Measurements from ENCODE around the gene CAPZB. TPM values are rescaled to one million over a fixed set of nuclear protein-coding genes. Genes with fewer than 3 reads are reported as not detected.

Gene CAPZB
- total and polyA plus RNA-seq, 7 donors: 128 to 454 (median 214) TPM

DNA sequence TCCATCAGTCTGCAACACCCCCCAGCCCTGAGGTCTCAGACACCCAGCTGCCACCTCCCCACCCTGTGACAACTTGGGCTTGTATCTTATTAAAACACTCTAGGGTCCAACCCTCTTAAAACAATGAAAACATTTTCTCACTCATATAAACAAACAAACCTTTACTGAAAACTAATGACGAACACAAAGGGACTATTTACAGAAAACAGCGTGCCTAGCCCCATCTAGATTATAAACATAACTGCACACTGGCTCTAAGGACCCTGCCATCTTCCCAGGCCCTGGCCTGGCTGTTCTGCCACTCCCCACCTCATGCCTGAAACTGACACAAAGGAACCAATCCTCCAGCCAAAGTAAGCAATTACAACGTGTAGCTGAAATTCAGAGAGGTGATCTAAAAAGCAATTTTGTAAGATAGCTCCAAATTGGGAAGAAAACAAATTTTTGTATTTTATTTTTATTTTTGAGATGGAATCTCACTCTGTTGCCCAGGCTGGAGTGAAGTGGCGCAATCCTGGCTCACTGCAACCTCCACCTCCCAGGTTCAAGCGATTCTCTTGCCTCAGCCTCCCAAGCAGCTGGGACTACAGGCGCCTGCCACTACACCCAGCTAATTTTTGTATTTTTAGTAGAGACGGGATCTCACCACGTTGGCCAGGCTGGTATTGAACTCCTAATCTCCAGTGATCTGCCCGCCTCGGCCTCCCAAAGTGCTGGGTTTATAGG lies 40.9 kb downstream of the CAPZB start:
- WGBS, 2 donors: 71 to 77% methylated on average over 10 of the region's 10 CpGs
- intact Hi-C loops (cut with DNase I): no loop called here

DNA sequence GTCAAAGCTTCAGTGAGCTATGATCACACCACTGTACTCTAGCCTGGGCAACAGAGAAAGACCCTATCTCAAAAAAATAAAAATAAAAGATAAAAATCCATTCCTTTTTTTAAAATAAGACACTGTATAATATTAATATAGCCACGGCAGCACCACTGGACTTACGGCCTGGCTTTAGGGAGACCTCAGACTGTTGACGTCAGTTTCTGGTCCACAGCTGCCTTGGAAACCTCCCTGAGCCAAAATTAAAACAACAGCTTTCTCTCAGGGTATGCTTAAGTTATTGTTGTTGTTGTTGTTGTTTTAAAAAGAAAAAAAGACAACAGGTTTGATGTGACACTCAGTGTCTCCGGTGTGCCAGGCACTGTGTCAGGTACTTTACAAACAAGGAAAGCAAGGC lies 42.0 kb downstream of the CAPZB start:
- no peak for DNase-seq
- intact Hi-C loops (cut with DNase I): no loop called here
- no peak overlapping the region for H3K4me3 ChIP-seq
- H3K9me3 ChIP-seq: no peaks in the 10 kb centered on the region
- H3K27me3 ChIP-seq: no peaks in the 10 kb centered on the region
- TF ChIP-seq, protein P1, sequence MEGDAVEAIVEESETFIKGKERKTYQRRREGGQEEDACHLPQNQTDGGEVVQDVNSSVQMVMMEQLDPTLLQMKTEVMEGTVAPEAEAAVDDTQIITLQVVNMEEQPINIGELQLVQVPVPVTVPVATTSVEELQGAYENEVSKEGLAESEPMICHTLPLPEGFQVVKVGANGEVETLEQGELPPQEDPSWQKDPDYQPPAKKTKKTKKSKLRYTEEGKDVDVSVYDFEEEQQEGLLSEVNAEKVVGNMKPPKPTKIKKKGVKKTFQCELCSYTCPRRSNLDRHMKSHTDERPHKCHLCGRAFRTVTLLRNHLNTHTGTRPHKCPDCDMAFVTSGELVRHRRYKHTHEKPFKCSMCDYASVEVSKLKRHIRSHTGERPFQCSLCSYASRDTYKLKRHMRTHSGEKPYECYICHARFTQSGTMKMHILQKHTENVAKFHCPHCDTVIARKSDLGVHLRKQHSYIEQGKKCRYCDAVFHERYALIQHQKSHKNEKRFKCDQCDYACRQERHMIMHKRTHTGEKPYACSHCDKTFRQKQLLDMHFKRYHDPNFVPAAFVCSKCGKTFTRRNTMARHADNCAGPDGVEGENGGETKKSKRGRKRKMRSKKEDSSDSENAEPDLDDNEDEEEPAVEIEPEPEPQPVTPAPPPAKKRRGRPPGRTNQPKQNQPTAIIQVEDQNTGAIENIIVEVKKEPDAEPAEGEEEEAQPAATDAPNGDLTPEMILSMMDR (IDR thresholded peaks at IDR 0.05): no peak
- TF ChIP-seq POLR2AphosphoS5 (IDR thresholded peaks at IDR 0.05) (no peak), POLR2A (IDR thresholded peaks at IDR 0.05) (no peak), EP300 (IDR thresholded peaks at IDR 0.05) (no peak)
- H3K36me3 ChIP-seq: no peaks in the 10 kb centered on the region
- peaks cover 0 to 100% (median 97%) of the 10 kb centered on the region in 4 donors for H3K4me1 ChIP-seq
- H3K27ac ChIP-seq: peak overlapping the region; percentile 85 to 98 (median 91)
- WGBS, 2 donors: 83 to 87% methylated on average over 4 of the region's 4 CpGs

More for the DNA sequence above, 40.9 kb downstream of the CAPZB start:
- Histone ChIP-seq H3K4me1 (peaks cover 0 to 100% (median 97%) of the 10 kb centered on the region in 4 donors), H3K4me3 (no peak overlapping the region), H3K9me3 (no peaks in the 10 kb centered on the region), H3K27me3 (no peaks in the 10 kb centered on the region), H3K27ac (peak overlapping the region; percentile 85 to 98 (median 91)), H3K36me3 (no peaks in the 10 kb centered on the region)
- no peak for DNase-seq
- TF ChIP-seq, protein P1 (IDR thresholded peaks at IDR 0.05): no peak
- TF ChIP-seq POLR2A (IDR thresholded peaks at IDR 0.05): no peak
- TF ChIP-seq EP300 (IDR thresholded peaks at IDR 0.05): no peak
- no peak for TF ChIP-seq POLR2AphosphoS5 (IDR thresholded peaks at IDR 0.05)

DNA sequence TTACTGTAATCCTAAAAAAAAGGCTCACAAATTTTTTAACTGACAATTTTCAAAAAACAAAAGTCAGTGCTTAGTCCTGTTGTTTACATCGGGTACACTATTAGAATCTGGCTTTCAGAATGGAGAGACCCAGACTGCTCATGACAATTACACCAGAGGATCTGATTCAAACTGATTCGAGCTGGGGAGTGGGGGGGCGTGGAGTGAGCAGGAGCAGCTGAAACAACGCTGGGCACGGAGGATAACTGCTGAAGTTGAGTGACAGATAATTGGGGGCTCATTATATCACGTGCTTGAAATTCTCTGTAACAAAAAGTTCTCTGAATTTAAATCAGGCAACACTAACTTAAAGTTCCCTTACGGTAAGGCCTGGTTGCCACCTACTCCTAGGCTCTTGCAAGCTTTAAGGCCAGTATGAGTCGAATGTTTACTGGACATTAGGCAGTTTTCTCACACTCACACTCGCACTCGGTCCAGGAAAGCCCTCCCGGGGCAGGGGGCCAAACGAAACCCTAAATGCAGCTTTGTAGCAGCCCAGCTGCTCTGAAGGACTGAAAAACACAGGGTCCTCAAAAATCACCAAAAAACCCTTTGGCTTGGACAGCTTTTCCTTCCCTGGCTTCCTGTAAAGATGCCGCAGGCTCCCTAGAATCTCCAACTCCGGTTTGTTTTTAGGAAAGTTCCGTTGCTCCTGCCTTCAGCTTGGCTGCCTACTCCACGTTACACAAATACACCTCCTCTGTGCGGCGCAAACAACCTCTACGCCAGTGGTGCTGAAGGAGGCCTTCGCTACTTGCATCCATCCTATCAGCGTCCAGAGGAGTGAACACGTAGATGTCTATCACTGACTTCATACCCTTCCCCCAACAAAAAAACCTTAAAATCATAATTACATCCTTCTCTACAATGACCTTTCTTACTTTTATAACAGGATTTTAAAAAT lies 42.9 kb downstream of the CAPZB start:
- Histone ChIP-seq H3K4me3 (peak overlapping the region in 1 of 4 donors; percentile 4), H3K9me3 (no peaks in the 10 kb centered on the region), H3K27ac (peak overlapping the region; percentile 85 to 98 (median 91)), H3K36me3 (no peaks in the 10 kb centered on the region), H3K27me3 (no peaks in the 10 kb centered on the region), H3K4me1 (peaks cover 0 to 100% (median 97%) of the 10 kb centered on the region in 4 donors)
- 74 to 78% methylated on average over 22 of the region's 22 CpGs for WGBS, 2 donors
- TF ChIP-seq, protein P1 (IDR thresholded peaks at IDR 0.05): no peak
- TF ChIP-seq EP300 (IDR thresholded peaks at IDR 0.05): no peak
- TF ChIP-seq POLR2AphosphoS5 (IDR thresholded peaks at IDR 0.05): peak; percentile 28 to 68 (median 42)
- intact Hi-C loops (cut with DNase I): no loop called here
- DNase-seq: peak; percentile 90

DNA sequence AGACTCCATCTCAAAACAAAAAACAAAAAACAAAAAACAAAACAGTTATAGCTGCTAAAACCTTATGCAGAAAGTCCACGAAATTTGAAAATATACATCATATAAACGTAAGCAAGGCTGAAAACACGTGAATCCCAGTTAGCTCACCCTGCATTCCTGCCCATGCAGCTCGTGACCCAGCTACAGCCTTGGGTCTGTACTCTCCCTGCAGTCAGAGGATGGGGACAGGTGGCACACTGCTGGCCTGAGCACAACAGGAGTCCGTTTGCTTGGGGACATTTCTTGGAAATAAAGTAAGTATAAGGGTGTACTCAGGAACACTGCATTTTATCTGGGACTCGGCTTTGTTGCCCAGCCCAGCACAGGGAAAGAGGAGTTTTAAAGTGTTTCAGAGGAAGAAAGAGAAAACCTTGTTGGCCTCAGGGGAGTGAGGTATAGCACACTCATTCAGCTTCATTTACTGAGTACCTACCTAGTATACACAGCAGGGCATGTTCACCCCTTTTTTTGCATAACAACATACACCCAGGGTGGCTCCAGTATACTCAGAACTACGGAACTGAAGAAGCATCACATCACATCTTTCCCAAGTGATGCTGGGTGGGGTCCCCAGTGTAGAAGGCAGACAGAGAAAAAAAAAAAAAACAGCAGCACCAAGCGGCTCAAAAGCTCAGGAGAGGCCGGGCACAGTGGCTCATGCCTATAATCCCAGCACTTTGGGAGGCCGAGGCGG lies 44.1 kb downstream of the CAPZB start:
- Histone ChIP-seq H3K36me3 (no peaks in the 10 kb centered on the region), H3K4me3 (no peak overlapping the region), H3K27ac (peak overlapping the region; percentile 85 to 98 (median 91)), H3K4me1 (peaks cover 4 to 100% (median 100%) of the 10 kb centered on the region in 4 donors), H3K9me3 (no peaks in the 10 kb centered on the region), H3K27me3 (no peaks in the 10 kb centered on the region)
- 91 to 92% methylated on average over 11 of the region's 11 CpGs for WGBS, 2 donors
- intact Hi-C loops (cut with DNase I): no loop called here
- no peak for DNase-seq
- peak in 1 of 4 donors; percentile 81 for TF ChIP-seq POLR2AphosphoS5 (IDR thresholded peaks at IDR 0.05)
- TF ChIP-seq POLR2A (IDR thresholded peaks at IDR 0.05): no peak
- TF ChIP-seq, protein P1 (IDR thresholded peaks at IDR 0.05): no peak
- TF ChIP-seq EP300 (IDR thresholded peaks at IDR 0.05): peak in 1 of 4 donors; percentile 97

Measured in sigmoid colon (tissue), 7 donors.